Hepatocyte (in vitro differentiated cells): ENCODE measurements around the gene RASL10B.

Experiments used
- CTCF ChIP-seq: fragments of 200-600 bp; sonication (generic); IDR thresholded peaks from 2 replicates; pipeline ENCODE4 v1.5.1; 2016; ENCODE audit warnings: antibody characterized with exemption, mild to moderate bottlenecking; ENCODE audit not compliant: poor library complexity
- EZH2phosphoT487 ChIP-seq: fragments of 200-600 bp; sonication (generic); IDR thresholded peaks from one replicate; pipeline ENCODE4 v1.6.1; 2018; ENCODE audit warnings: antibody characterized with exemption, mild to moderate bottlenecking, low read depth, moderate library complexity; ENCODE audit not compliant: unreplicated experiment, severe bottlenecking

DNA sequence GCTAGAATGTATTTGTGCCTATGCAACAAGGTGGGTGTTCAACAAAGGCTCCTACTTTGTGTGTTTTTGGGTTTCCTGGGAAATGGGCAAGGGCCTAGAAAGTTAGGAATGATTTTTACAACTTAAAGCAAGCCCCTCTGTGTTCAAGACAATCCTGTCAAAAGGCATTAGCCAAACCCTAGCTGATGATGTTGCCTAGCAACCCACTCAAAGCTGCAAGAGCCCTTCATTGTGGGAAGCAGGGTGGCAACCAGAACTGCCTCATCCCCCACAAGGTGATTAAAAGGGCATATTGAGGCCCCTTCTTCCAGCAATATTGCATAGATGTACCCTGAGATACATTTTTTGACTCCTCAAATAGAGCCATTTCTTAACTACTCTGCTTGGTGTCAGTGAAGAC is 16.0 kb upstream of the RASL10B start:
- TF ChIP-seq CTCF (no peak), EZH2phosphoT487 (no peak)
